Measurements from ENCODE around the gene VSIG10L.

VSIG10L gene

DNA sequence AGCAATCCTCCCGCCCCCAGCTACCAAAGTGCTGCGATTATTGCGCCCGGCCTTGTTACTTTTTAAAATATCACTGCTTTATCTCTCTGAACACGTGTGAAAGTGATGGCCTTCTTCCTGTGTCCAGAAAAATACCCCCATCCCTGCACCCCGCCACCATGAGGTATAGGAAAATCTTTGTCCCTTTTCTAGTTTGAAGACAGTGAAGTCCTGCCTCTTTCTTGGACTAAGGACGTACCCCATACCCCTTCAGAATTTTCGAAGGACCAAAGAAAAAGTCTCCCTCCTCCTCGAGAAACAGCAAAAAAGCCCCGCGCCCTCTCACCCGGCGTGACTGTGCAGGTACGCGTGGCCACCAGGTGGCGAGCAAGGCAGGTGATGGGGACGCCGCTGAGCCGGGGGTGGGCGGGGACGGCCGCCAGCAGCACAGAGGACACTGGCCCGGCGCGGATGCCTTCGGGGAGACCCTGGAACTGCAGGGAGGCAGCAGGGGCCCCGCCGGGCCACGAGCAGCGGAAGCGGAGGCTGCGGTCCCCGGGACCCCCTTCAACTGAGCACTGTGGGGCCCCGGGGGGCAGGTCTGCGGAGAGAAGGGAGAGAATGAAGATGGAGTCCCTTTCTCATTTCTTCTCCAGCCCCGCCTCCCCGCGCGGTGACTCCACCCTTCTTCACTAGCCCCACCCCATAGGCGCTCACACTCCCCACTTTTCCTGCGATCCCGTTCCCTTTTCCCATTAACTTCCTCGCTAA lies 3.2 kb downstream of the VSIG10L start:
- DNase-seq (peak; percentile 93), ATAC-seq (peak; percentile 79)

DNA sequence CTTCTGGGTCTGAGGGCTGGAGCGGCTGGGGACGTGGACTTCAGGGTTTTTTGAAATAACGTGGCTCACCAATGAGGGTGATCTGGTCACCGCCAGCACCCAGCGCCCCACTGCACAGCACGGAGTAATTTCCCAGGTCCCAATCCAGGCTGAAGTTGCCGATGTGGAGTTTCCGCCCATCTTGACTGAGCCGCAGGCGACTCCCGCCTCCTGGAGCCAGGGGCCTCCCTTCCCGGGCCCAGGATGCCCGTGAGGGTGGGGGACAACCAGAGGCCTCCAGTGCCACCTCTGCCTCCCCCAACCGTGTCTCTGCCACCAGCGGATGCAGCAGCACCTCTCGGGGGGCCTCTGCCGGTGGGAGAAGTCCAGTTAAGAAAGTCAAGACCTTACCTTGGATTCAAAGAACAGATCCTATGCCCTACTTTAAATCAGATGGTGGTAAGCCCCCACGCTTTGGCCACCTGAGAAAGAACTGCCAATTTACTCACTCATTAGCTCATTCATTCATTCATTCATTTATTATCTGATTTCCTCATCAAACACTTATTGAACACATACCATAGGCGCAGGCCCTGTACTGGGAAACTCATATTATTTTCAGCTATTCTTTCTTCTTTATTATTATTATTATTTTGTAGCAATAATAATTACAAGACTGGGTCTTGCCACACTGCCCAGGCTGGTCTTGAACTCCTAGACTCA lies 3.9 kb downstream of the VSIG10L start:
- no peak for DNase-seq
- ATAC-seq, result no peak

DNA sequence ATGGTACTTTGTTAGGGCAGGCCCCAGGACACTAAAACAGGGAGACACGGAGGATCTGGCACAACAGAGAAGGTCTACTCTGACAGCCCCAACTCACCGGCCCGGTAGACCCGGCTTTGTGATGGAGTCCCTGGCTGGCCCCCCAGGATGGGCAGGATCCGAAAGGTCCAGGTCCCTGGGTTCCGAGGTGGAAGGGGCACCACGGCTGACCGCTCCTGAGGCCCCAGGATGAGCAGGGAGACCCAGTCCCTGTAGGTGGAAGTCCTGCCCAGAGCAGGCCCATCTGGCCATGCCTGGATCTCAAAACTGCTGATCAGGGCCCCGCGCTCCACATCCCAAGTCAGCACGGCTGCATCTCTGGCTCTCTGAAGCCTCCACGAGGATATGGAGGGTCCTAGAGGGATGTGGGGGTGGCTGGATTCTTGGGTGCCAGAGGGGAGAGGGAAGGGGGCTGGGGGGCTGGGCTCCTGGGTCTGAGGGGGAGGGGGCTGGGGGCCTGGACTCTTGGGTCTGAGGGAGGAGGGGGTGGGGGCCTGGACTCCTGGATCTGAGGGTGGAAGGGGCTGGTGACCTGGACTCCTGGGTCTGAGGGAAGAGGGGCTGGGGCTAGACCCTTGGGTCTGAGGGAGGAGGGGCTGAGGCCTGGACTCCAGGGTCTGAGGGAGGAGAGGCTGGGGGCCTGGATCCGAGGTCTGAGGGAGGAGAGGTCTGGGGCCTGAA lies 4.6 kb downstream of the VSIG10L start:
- no peak for DNase-seq
- ATAC-seq, result no peak

DNA sequence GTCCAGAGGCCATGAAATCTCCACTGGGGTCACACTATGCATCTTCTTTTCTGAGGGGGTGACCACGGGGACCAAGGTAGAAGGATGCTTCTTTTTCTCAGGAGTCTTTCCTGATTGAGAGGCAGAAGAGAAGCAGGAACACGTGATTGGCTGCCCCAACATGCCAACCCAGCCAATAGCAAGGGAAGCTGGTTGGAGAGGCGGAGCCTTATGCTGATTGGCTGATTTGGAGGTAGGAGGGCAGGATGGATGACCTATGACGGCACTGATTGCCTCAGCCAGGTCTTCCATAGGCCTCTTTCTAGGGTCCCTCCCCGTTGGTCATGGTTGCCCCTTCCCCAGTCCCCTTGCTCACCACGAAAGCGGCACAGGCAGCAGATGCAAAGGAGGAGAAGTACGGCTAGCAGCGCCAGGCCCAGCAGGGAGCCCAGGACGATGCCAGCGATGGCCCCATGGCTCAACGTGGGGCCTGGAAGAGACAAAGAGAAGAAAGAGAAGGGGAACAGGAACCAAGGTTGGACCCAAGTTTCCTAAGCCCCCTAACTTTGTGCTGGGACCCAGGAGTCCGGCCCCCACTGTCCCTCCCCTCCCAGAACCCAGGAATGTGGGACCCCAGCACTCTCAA lies 8.0 kb downstream of the VSIG10L start:
- DNase-seq, result no peak
- ATAC-seq, result no peak

DNA sequence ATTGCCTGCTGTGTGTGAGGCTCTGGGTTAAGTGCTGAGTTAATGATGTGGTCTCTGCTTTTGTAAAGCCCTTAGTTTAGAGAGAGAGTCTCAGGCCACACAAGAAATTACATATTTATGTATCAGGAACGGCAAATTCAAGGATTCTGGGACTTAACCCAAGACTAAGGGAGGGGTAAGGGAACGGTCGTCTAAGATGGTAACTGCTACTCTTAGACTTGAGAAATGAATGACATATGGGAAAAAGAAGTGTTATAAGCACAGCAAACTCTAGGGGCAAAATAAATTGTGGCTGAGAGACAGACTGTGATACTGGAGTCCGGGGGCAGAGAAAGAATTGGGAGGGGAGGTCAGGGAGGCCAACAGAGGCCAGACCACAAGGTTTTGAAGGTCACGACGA lies 10.2 kb downstream of the VSIG10L start:
- ATAC-seq, result no peak
- no peak for DNase-seq

DNA sequence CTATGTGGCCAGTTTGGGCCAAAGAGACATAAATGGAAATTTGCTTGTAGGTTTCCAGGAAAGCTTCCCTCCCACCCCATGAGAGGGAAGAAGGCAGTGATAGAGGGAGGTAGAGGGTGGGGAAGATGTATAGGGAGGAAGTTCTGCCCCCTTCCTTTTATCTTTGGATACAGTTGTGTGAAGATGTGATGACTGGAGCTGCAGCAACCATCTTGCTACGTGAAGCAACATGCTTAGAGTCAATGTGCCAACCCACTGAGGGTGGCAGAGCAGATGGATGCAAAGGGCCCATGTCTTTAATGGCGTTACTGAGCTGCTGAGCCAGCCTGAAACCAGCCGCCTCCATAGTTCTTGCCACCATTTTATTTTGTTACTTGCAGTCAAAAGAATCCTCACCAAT lies 10.7 kb downstream of the VSIG10L start:
- ATAC-seq, result no peak
- no peak for DNase-seq

DNA sequence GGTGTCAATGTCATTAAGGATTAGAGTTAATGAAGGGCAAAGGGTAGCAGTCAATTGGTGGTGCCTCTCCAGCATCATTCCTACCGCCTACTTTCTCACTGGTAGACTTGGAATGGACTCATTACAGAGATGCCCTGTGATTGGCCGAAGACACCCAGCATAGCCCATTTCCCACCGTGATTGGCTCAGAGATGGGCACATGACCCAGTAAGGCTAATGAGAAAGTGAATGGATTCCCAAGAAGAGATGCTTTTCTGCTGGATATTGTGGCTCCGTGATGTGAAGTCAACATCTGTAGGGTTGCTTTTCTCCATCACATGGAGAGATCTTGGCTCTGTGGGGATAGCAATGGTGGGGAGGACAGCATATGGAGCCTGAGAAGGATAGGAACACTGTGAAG lies 11.6 kb downstream of the VSIG10L start:
- ATAC-seq (no peak), DNase-seq (no peak)

DNA sequence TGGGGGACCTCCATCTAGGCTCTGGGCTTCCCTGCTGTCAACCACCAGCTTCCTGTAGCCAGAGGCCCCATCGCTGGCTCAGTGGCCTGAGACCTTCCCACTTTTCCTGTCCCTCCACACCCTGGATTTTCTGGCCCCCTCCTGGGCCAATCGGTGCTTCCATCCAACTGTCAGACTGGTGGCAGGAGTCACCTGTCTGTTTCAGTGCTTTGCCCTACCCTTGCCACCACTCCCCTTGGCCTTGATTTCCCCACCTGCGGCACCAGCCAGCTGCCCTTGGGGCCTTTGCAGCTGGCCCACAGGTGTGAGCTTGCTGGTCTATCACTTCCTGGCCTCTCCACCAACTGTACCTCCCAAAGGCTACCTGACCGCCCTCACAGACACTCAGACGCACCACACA lies 12.5 kb downstream of the VSIG10L start:
- no peak for ATAC-seq

DNA sequence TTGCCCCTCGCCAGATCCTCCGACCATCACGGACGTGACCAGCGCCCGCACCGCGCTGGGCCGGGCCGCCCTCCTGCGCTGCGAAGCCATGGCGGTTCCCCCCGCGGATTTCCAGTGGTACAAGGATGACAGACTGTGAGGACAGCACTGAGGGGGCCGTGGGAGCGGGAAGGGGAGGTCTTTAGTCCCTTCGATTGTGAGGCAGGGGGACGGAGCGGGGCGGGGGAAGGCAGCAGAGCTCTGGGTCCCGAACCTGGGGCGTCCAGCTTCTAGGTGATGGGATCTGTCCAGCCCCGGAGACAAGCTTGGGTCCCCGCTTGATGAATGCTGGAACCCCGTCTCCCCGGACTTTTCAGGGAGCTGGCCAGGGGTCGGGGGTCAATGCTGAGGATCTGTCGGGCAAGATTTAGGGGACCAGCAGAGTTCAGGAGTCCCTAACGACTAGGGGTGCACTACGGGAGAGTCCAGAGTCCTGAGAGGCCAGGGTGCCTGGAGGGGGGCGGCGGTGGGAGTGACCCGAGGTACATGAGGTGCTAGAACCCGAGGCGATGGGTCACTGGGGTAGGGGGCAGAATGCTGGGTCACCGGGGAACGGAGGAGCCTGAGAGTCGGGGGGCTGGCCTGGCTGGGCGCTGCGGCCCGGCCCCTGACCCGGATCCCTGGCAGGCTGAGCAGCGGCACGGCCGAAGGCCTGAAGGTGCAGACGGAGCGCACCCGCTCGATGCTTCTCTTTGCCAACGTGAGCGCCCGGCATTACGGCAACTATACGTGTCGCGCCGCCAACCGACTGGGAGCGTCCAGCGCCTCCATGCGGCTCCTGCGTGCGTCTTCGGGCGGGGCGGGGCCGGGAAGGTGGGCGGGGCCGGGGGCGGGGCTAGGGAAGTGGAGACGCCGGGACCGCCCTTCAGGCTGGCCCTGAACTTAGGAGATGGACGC lies 14.6 kb downstream of the VSIG10L start:
- DNase-seq (peak; percentile 73), ATAC-seq (peak; percentile 67)

More for the DNA sequence above, 12.5 kb downstream of the VSIG10L start:
- DNase-seq, result no peak

DNA sequence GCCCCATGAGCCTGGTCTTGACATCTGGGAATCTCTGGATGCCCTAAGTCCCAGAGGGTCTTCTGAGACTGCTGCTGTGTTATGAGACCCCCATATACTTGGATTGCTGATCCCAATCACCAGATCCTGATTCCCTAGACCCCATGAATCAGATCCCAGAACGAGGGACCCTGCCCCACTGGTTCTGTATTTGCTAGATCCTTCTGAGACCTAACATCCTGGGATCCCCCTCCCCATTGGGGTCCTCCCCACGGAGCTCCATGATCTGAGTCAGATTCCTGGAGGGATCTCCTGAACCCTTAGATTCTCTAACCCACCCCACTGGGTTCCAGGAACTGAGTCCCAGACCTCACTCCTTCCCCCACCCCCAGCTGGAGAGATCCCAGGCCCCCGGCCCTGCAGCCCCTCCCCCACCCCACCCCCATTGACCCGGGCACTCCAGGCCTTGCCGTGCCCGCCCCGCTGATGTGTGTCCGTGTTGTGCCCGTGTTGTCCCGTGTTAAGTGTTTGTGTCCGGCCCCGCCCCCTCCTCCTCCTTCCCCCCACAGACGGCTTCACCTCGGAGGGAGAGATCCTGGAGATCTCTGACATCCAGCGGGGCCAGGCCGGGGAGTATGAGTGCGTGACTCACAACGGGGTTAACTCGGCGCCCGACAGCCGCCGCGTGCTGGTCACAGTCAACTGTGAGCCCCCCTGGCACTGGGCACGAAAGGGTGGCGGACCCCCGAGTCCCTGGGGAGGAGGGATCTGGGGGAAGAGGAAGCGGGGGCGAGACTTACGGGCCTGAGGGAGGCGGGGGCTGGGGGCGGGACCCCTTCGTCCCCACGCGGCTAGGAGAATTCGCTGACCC lies 15.5 kb downstream of the VSIG10L start:
- ATAC-seq, result no peak
- DNase-seq, result no peak

DNA sequence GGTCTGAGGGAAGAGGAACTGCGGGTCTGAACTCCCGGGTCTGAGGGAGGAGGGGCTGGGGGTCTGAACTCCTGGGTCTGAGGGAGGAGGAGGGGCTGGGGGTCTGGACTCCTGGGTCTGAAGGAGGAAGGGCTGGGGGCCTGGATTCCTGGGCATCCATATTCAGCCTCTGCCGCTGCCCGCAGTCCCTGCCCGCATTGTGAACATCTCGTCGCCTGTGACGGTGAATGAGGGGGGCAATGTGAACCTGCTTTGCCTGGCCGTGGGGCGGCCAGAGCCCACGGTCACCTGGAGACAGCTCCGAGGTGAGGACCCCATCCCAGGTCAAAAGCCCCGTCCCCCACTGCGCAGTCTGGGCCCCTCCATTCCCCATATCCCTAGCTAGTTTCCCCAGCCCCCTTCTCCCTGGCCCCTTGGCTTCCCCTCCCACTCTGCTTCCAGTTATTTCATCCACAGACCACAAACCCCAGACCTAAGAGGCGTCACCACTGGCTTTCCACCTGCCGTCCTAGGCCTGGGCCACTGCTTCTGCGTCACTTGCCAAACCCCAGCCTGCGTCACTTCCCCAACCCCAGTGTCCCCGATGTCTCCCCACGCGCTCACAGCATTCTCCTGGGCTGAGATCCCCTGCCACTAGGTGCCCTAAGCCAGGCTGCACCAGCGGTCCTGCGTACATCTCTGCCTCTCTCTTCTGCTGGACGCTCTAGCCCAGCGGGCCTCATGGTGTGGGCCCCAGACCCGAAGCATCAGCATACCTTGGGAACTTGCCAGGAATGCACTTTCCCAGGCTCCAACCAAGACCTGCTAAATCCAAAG lies 16.6 kb downstream of the VSIG10L start:
- ATAC-seq, result peak; percentile 37
- peak; percentile 43 for DNase-seq

DNA sequence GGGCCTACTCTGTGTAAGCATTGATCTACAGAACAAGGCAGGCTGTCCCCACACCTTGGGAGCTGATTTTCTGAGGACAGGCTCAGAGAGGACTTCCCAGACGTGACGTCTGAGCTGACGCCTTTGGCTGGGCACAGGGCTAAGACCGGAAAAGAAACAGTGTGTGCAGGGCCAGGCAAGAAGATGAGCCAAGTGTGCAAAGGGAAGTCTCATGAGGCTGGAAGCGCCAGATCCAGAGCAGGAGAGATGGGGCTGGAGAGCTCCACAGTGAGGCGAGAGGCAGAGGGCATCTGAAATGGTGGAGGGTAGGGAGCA lies 17.8 kb downstream of the VSIG10L start:
- DNase-seq, result no peak
- no peak for ATAC-seq

DNA sequence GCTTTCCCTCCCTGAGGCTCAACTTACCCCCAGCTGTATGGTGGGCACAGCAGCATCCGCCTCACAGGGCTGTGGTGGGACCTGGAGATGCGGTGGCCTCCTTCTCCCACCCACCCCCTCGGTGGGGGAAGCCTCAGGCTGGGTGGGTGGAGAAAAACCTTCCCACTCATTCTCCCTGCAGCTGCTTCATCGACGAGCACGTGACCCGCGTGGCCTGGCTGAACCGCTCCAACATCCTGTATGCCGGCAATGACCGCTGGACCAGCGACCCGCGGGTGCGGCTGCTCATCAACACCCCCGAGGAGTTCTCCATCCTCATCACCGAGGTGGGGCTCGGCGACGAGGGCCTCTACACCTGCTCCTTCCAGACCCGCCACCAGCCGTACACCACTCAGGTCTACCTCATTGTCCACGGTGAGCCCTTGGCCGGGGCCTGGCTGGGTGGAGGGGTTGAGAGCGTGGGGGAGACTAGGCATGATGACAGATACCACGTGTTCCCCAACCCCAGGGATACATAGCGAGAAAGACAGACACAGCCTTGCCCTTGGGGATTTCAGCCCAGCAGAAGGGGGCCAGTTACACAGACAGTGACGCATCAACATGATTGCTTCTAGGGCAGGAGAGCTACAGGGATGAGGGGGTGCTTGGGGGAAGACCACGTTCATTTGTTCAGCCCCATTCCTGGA lies 18.3 kb downstream of the VSIG10L start:
- DNase-seq (no peak), ATAC-seq (no peak)

DNA sequence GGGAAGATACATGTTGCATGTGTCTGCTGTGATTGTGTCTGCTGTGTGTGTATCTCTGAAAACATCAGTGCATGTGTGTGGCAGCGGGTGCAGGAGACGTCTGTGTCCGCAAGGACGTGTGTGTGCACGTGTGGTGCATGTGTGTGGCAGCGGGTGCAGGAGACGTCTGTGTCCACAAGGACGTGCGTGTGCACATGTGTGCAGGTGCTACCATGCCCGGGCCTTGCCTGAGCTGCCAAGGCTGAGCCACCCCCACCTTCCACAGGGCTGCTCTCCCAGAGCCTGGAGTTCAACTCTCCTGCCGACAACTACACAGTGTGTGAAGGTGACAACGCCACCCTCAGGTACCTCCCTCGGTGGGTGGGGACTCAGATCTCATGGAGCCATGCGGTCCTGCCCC lies 20.1 kb downstream of the VSIG10L start:
- DNase-seq, result no peak
- ATAC-seq, result no peak

DNA sequence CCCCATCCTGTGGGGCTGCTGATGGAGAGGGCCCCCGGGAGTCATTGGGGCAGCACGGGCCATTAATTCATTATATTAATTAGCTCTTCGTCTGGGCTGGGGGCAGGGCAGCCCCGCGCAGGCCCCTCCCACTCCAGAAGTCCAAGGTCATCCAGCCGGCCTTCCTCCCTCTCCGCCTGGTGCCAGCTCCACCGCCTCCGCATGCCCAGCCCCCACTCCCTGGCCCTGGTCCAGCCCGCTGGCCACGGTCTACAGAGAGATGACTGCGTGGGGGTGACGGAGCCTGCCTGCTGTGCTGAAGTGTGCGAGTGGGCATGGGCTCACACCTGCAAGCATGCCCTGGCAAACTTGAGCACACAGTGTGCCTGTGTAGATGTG lies 21.7 kb downstream of the VSIG10L start:
- ATAC-seq, result no peak

DNA sequence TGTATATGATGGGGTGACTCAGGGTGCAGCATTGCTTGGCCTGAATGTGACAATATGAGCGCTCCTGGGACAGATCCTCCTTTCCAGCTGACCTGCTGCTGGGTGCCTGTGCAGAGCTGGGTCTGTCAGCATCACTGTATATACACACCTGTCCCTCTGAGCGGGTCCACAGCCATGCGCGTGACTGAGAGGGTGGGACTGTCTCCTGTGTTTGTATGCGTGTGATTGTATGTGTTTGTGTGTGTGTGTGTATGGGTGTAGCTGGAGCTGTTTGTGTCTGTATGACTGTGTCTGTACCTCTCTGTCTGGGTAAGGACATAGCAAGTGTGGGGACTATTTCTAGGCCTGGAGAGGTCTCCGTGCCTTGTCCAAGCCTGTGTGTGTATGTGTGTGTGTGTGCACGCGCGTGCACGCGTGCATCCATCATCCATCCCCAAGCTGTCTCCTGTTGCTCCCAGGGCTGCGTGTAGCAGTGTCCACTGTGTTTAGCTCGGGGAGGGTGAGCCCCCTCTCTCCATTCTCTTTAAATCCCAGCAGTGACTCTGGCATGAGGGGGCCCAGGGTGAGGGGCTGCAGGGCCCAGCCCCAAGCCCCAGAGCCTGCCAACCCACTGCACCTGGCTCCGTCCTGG lies 22.2 kb downstream of the VSIG10L start:
- DNase-seq (no peak), ATAC-seq (no peak)

More for the DNA sequence above, 21.7 kb downstream of the VSIG10L start:
- DNase-seq, result no peak

DNA sequence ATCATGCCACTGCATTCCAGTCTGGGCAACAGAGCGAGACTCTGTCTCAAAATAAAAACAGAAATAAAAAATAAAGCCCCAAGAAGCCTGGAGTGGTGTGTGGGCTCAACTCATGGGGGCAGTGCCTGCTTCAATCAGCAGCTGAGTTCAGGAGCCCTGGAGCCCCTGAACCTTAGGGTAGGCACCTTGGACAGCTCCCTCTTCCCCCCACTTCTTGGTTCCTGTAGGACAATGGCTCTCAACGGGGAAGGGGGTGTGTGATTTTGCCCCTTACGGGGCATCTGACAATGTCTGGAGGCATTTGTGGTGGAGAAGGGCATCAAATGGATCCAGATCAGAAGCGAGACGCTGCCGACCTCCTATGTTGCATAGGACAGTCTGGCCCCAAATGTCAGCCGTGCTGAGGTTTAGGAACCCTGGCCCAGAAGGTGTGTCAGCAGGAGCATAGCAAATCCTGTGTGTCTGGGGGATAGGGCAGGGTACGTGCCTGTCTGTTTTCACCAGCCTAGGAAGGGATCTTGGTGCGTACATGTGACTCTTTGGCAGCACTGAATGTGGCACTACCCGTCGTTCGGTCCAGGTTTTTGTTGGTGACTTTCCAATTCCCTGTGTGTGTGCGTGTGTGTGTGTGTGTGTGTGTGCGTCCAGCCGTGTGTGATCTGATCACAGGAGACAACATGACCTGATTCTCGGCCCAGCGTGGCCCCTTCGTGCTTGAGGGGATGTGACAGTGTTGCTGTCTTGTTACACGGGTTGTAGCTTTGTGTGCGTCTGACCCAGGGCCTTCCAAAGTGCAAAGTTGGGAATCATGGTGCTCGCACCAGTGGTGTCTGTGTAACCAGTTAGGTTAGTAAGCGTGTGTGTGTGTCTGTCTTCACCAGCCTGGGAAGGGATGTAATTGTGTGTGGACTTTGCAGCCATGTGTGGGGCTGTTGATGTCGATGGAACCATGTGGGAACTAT lies 23.0 kb downstream of the VSIG10L start:
- no peak for ATAC-seq

DNA sequence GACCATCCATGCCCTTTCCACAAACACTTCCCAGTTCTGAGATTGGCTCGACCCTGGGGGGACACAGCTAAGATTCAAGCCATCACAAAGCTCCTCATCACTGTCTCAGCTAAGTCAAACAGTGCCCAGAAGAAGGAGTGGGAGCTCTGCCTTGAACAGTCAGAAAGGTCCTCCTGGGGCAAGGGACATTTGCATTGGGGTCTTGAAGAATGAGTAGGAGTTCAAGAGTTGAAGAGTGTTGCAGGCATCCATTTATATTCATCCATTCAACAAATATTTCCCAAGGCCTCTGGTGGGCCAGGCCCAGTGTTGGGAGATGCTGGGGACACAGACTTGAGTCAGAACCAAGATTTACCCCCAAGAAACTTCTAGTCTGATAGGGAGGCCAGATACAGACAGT lies 24.0 kb downstream of the VSIG10L start:
- ATAC-seq, result no peak
- DNase-seq, result no peak

More for the DNA sequence above, 23.0 kb downstream of the VSIG10L start:
- DNase-seq, result no peak
